ENCODE results near the gene ERC1. TPM values are rescaled to one million over a fixed set of nuclear protein-coding genes. Genes with fewer than 3 reads are reported as not detected.

ERC1 gene
- total and polyA plus RNA-seq, 3 experiments from 2014 or later: 11.0 to 24.2 (median 22.6) TPM

DNA sequence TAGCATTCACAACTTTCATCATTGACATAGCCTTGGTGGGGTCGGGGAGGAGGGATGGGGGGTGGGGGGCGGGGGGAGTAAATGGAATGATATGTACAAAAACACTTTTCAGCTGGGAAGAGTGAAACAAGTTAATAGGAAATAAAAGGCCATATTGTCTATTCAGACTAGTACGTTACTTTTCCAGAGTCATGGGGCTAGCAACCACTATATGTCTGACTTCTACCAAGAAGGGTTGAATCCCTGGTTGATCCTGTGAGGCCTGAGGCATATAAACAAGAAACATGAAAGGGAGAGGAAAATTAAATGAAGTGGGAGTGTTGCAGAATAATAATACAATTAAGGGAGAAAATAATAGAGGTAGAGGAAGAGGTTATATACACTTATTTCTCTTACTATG lies 225.5 kb downstream of the ERC1 start:
- Histone ChIP-seq H3K4me3 (ENCODE audit: low read length) (no peak overlapping the region), H3K9me3 (ENCODE audit: low read length) (no peaks in the 10 kb centered on the region), H3K27me3 (ENCODE audit: insufficient read depth, low read length, poor library complexity, severe bottlenecking) (no peaks in the 10 kb centered on the region), H3K27ac (ENCODE audit: low read depth, low read length) (no peak overlapping the region), H3K4me1 (ENCODE audit: insufficient read depth, low read length) (no peaks in the 10 kb centered on the region), H3K36me3 (ENCODE audit: insufficient read depth, low read length) (no peaks in the 10 kb centered on the region)
- peaks cover 0 to 2% (median 0%) of the 10 kb centered on the region in 3 donors for H3K36me3 Mint-ChIP-seq
- POLR2A ChIA-PET: no interaction called here
- H3K27me3 Mint-ChIP-seq: no peaks in the 10 kb centered on the region
- no peak overlapping the region for H3K4me3 Mint-ChIP-seq
- no peaks in the 10 kb centered on the region for H3K9me3 Mint-ChIP-seq
- no peak for DNase-seq
- H3K4me1 Mint-ChIP-seq: no peaks in the 10 kb centered on the region
- H3K27ac Mint-ChIP-seq: no peak overlapping the region
- CTCF ChIA-PET: no interaction called here

- Histone ChIP-seq H3K4me1 (ENCODE audit: insufficient read depth, low read length) (no peaks in the 10 kb centered on the region), H3K36me3 (ENCODE audit: insufficient read depth, low read length) (no peaks in the 10 kb centered on the region), H3K27ac (ENCODE audit: low read depth, low read length) (no peak overlapping the region), H3K4me3 (ENCODE audit: low read length) (no peak overlapping the region), H3K27me3 (ENCODE audit: insufficient read depth, low read length, poor library complexity, severe bottlenecking) (no peaks in the 10 kb centered on the region), H3K9me3 (ENCODE audit: low read length) (no peaks in the 10 kb centered on the region)
- Mint-ChIP-seq H3K36me3 (no peaks in the 10 kb centered on the region), H3K4me1 (no peaks in the 10 kb centered on the region), H3K27me3 (no peaks in the 10 kb centered on the region), H3K4me3 (no peak overlapping the region), H3K27ac (no peak overlapping the region), H3K9me3 (no peaks in the 10 kb centered on the region)
- ChIA-PET POLR2A (no interaction called here), CTCF (no interaction called here)
- no peak for DNase-seq
Observed at GRCh38 chr12:1217191-1217949, 226.3 kb downstream of the ERC1 start.

GRCh38 chr12:1218369-1218768 lies 227.3 kb downstream of the ERC1 start:
- no peak overlapping the region for H3K27ac ChIP-seq (ENCODE audit: low read depth, low read length)
- H3K4me3 ChIP-seq (ENCODE audit: low read length): no peak overlapping the region
- no peaks in the 10 kb centered on the region for H3K9me3 ChIP-seq (ENCODE audit: low read length)
- CTCF ChIA-PET: no interaction called here
- Mint-ChIP-seq H3K4me1 (no peaks in the 10 kb centered on the region), H3K4me3 (no peak overlapping the region), H3K27me3 (no peaks in the 10 kb centered on the region), H3K9me3 (no peaks in the 10 kb centered on the region), H3K36me3 (no peaks in the 10 kb centered on the region), H3K27ac (no peak overlapping the region)
- H3K4me1 ChIP-seq (ENCODE audit: insufficient read depth, low read length): no peaks in the 10 kb centered on the region
- no peak for DNase-seq
- POLR2A ChIA-PET: no interaction called here
- no peaks in the 10 kb centered on the region for H3K27me3 ChIP-seq (ENCODE audit: insufficient read depth, low read length, poor library complexity, severe bottlenecking)
- no peaks in the 10 kb centered on the region for H3K36me3 ChIP-seq (ENCODE audit: insufficient read depth, low read length)

DNA sequence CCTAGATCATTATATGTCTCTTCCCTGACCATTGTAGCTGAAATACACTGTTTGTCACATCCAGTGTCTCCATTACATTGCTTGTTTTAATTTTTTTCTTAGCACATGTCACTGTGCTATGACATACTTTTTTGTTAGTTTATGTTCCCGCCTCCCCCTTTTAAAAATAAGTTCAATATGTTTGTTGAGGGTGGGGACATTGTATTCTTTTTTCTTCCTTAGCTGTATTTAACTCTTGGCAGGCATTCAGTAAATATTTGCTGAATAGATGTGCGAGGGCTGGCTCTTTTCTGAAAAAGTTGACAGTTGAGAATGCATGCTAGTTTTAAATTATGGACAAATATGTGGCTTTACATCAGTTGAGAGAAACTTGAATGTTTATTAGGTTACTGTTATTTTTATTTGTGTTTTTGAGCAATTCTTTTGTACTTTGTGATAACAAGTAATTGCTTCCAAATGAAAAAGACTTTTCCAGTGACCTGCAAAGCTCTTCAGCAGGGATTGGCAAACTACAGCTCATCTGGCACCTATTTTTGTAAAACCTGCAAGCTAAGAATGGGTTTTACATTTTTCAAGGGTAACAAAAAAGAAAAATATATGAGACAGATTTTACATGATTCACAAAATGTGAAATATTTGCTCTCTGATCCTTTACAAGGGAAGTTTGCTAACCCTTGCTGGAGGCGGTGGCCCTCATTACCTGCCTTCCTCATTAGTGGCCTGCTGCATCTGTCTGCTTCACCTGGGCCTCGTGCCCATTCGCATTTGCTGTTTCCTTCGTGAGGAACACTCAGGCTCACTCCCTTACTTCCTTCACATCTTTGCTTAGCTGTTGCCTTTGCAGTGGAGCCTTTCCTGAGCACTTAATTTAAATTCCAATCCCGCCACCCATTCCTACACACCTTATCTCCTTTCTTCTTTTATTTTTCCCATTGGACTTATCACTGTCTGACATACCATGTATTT lies 229.4 kb downstream of the ERC1 start:
- Mint-ChIP-seq H3K4me1 (no peaks in the 10 kb centered on the region), H3K27ac (no peak overlapping the region), H3K9me3 (no peaks in the 10 kb centered on the region), H3K27me3 (no peaks in the 10 kb centered on the region), H3K36me3 (no peaks in the 10 kb centered on the region), H3K4me3 (no peak overlapping the region)
- H3K36me3 ChIP-seq (ENCODE audit: insufficient read depth, low read length): no peaks in the 10 kb centered on the region
- no peak overlapping the region for H3K4me3 ChIP-seq (ENCODE audit: low read length)
- ChIA-PET CTCF (no interaction called here), POLR2A (no interaction called here)
- no peaks in the 10 kb centered on the region for H3K9me3 ChIP-seq (ENCODE audit: low read length)
- no peaks in the 10 kb centered on the region for H3K27me3 ChIP-seq (ENCODE audit: insufficient read depth, low read length, poor library complexity, severe bottlenecking)
- no peaks in the 10 kb centered on the region for H3K4me1 ChIP-seq (ENCODE audit: insufficient read depth, low read length)
- no peak overlapping the region for H3K27ac ChIP-seq (ENCODE audit: low read depth, low read length)
- DNase-seq: no peak

GRCh38 chr12:1222858-1223639 lies 232.0 kb downstream of the ERC1 start:
- Mint-ChIP-seq H3K36me3 (no peaks in the 10 kb centered on the region), H3K4me3 (no peak overlapping the region), H3K9me3 (no peaks in the 10 kb centered on the region), H3K4me1 (peaks cover 9 to 20% (median 19%) of the 10 kb centered on the region in 3 donors), H3K27ac (no peak overlapping the region), H3K27me3 (no peaks in the 10 kb centered on the region)
- Histone ChIP-seq H3K36me3 (ENCODE audit: insufficient read depth, low read length) (no peaks in the 10 kb centered on the region), H3K9me3 (ENCODE audit: low read length) (no peaks in the 10 kb centered on the region), H3K27me3 (ENCODE audit: insufficient read depth, low read length, poor library complexity, severe bottlenecking) (no peaks in the 10 kb centered on the region), H3K4me3 (ENCODE audit: low read length) (no peak overlapping the region), H3K27ac (ENCODE audit: low read depth, low read length) (no peak overlapping the region), H3K4me1 (ENCODE audit: insufficient read depth, low read length) (no peaks in the 10 kb centered on the region)
- DNase-seq: no peak
- CTCF ChIA-PET: no interaction called here
- POLR2A ChIA-PET: no interaction called here

DNA sequence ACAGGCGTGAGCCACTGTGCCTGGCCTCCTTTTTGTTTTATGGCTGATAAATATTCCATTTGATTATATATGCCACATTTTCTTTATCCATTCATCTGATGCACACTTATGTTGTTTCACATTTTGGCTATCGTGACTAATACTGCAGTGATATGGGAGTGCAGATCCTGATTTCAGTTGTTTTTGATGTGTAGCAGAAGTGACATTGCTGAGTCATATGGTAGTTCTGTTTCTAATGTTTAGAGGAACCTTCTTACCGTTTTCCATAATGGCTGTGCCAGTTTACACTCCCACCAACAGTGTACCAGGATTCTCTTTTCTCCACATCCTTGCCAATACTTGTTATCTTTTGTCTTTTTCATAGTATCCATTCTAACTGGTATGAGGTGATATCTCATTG lies 235.9 kb downstream of the ERC1 start:
- ChIA-PET CTCF (no interaction called here), POLR2A (no interaction called here)
- Histone ChIP-seq H3K9me3 (ENCODE audit: low read length) (no peaks in the 10 kb centered on the region), H3K36me3 (ENCODE audit: insufficient read depth, low read length) (no peaks in the 10 kb centered on the region), H3K4me1 (ENCODE audit: insufficient read depth, low read length) (no peaks in the 10 kb centered on the region), H3K27ac (ENCODE audit: low read depth, low read length) (no peak overlapping the region), H3K27me3 (ENCODE audit: insufficient read depth, low read length, poor library complexity, severe bottlenecking) (no peaks in the 10 kb centered on the region), H3K4me3 (ENCODE audit: low read length) (no peak overlapping the region)
- Mint-ChIP-seq H3K36me3 (peaks cover 1 to 7% (median 2%) of the 10 kb centered on the region in 3 donors), H3K27me3 (no peaks in the 10 kb centered on the region), H3K9me3 (no peaks in the 10 kb centered on the region), H3K4me1 (peaks cover 9 to 20% (median 19%) of the 10 kb centered on the region in 3 donors), H3K4me3 (peak overlapping the region in 1 of 7 donors; percentile 10), H3K27ac (peak overlapping the region in 1 of 8 donors; percentile 24)
- no peak for DNase-seq

- no peak for DNase-seq
- no peaks in the 10 kb centered on the region for H3K9me3 ChIP-seq (ENCODE audit: low read length)
- no peak overlapping the region for H3K27ac ChIP-seq (ENCODE audit: low read depth, low read length)
- Mint-ChIP-seq H3K36me3 (peaks cover 5 to 21% (median 14%) of the 10 kb centered on the region in 3 donors), H3K27me3 (no peaks in the 10 kb centered on the region), H3K27ac (no peak overlapping the region), H3K9me3 (no peaks in the 10 kb centered on the region), H3K4me1 (no peaks in the 10 kb centered on the region), H3K4me3 (no peak overlapping the region)
- H3K4me1 ChIP-seq (ENCODE audit: insufficient read depth, low read length): no peaks in the 10 kb centered on the region
- ChIA-PET CTCF (no interaction called here), POLR2A (no interaction called here)
- no peak overlapping the region for H3K4me3 ChIP-seq (ENCODE audit: low read length)
- no peaks in the 10 kb centered on the region for H3K36me3 ChIP-seq (ENCODE audit: insufficient read depth, low read length)
- H3K27me3 ChIP-seq (ENCODE audit: insufficient read depth, low read length, poor library complexity, severe bottlenecking): no peaks in the 10 kb centered on the region
Observed at GRCh38 chr12:1234073-1234472, 243.1 kb downstream of the ERC1 start.

GRCh38 chr12:1246637-1247036 lies 255.6 kb downstream of the ERC1 start:
- POLR2A ChIA-PET: no interaction called here
- Histone ChIP-seq H3K36me3 (ENCODE audit: insufficient read depth, low read length) (no peaks in the 10 kb centered on the region), H3K4me1 (ENCODE audit: insufficient read depth, low read length) (no peaks in the 10 kb centered on the region), H3K27me3 (ENCODE audit: insufficient read depth, low read length, poor library complexity, severe bottlenecking) (no peaks in the 10 kb centered on the region), H3K9me3 (ENCODE audit: low read length) (no peaks in the 10 kb centered on the region), H3K4me3 (ENCODE audit: low read length) (no peak overlapping the region), H3K27ac (ENCODE audit: low read depth, low read length) (no peak overlapping the region)
- Mint-ChIP-seq H3K9me3 (no peaks in the 10 kb centered on the region), H3K27ac (peak overlapping the region in 1 of 8 donors; percentile 42), H3K27me3 (no peaks in the 10 kb centered on the region), H3K4me3 (no peak overlapping the region), H3K36me3 (peaks cover 0 to 2% (median 1%) of the 10 kb centered on the region in 3 donors), H3K4me1 (no peaks in the 10 kb centered on the region)
- DNase-seq: no peak
- CTCF ChIA-PET: no interaction called here

All from CD8-positive, alpha-beta memory T cell (primary cell).